ENCODE data around the gene IRF2BPL. TPM values are rescaled to one million over a fixed set of nuclear protein-coding genes. Genes with fewer than 3 reads are reported as not detected.

The IRF2BPL gene
- total RNA-seq, 1 donor from 2014 or later, result 14.2 TPM

DNA sequence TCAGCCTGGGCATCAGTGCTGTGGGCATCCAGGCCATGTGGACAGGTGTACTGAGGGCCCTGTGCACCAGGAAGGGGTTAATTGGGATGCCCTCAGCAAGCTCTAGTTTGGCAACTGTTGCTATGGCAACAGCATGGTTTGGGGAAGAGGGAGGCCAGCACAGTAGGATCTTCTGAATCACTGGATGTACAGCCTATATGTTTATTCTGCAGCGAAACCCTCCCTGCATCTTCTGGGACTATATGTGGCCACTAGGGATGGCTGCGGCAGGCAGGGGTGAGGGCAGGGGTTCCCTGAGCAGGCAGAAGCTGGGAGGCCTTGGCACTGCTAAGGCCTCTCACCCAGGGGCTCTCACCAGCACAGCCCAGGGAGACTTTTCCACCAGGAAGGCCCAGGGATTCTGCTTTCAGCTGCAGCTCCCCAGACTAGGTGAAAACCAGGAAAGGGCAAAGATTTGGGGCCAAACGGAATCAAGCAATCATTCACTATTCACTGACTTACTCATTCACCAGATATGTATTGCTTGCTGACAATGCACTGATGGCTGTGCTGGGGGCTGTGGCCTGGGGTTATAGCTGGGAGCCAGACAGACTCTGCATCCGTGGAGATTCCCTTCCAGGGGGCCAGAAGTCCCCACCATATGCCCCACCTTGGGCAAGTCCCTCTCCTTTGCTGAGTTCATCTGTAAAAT lies 42.8 kb downstream of the IRF2BPL start:
- ATAC-seq, result peak; percentile 11

- ATAC-seq, result peak; percentile 14
Observed at GRCh38 chr14:76984787-76985375, 43.6 kb downstream of the IRF2BPL start.

DNA sequence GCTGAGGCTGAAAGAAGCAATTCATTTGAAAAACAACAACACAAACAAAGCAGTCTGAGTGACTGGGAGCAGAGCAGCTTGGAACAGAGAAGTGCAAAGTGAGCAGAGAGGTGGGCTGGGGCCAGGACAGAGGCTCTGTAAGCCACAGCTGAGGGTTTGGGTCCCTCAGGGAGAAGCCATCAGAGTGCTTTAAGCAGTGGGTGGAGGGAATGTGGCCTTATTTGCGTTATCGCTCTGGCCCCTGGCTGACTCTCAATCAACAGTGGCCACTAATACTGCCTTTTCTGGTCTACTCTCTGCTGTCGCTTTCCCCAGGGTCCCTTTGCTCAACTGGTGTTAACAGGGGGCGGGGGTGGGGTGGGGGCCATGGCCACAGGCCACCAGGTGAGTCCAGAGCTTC lies 44.2 kb downstream of the IRF2BPL start:
- ATAC-seq, result no peak

DNA sequence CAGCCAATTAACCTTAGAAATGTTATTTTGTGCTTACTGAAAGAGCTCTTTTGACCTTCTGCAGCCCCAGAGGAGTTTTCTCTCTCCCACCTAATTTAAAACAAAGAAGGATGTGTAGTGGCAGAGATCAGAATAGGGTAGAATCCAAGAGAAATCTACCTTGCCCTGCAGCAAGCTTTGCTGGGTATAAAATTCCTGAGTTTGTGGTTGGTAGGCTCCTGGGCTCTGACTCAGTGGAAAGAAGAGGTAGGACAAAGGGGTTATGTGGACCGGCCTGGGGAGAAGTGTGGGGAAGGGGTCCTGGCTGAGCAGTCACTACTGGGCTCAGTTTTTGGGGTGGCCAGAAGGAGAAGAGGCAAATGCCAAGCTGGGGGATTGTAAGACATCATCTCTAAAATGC lies 46.8 kb downstream of the IRF2BPL start:
- no peak for ATAC-seq

- ATAC-seq, result peak; percentile 88
Observed at GRCh38 chr14:76977793-76978720, 50.5 kb downstream of the IRF2BPL start.

- peak; percentile 4 for ATAC-seq
Observed at GRCh38 chr14:76976240-76977005, 52.1 kb downstream of the IRF2BPL start.

- ATAC-seq, result no peak
Observed at GRCh38 chr14:76975812-76976211, 52.7 kb downstream of the IRF2BPL start.

DNA sequence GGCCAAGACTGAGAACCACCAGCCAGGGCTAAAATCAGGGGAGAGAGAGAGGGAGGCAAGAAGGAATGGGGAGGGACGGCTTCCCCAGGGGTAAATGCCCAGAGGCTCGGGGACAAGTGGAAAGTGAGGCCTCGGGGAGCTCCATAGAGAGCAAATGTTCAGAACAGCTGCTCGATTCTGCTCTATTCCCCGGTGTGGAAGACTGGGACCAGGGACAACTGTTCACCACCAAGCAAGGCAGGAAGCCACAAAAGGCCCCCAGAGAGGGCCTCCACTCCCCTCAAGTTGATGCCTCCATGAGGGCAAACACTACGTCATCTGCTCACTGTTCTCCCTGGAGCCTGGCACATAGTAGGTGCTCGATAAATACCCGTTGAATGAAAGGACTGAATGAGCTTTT lies 53.5 kb downstream of the IRF2BPL start:
- ATAC-seq, result no peak

Other genes with a start within 250 kb of the IRF2BPL start
- 9.3 TPM for gene ANGEL1, start 215.8 kb downstream of the IRF2BPL start, total RNA-seq
- not detected for gene LRRC74A, start 202.3 kb downstream of the IRF2BPL start, total RNA-seq
- gene CIPC, start 69.5 kb upstream of the IRF2BPL start, total RNA-seq, result 19.7 TPM
- not detected for gene ZDHHC22, start 113.1 kb upstream of the IRF2BPL start, total RNA-seq
- gene TMEM63C, start 153.1 kb upstream of the IRF2BPL start, total RNA-seq, result 4.7 TPM
- gene NGB, start 242.5 kb upstream of the IRF2BPL start, total RNA-seq, result not detected